Activated CD4-positive, alpha-beta T cell treated with anti-CD3 and anti-CD28 coated beads, Interleukin-2, Interleukin-4, amounts not matched to agents 100 ng/mL and 50 ng/mL, durations not matched to agents 16 hours and 8 hours (primary cell): ENCODE results near the gene IGSF6.
"Not testable (repeated sequence)": the region's sequence is repeated elsewhere in the genome, so short reads cannot be mapped to it uniquely, and the experiment has no call there.

ENCODE experiments used
- DNase-seq: peaks from one replicate; pipeline ENCODE4 v3.0.0-alpha.2; 2020; ENCODE audit warnings: low spot score

Gene IGSF6

GRCh38 chr16:21653571-21653970, 1.2 kb upstream of the IGSF6 start:
- no peak for DNase-seq

- DNase-seq, result no peak
These were observed 893 bp downstream of the IGSF6 start for GRCh38 chr16:21651515-21651914.

DNA sequence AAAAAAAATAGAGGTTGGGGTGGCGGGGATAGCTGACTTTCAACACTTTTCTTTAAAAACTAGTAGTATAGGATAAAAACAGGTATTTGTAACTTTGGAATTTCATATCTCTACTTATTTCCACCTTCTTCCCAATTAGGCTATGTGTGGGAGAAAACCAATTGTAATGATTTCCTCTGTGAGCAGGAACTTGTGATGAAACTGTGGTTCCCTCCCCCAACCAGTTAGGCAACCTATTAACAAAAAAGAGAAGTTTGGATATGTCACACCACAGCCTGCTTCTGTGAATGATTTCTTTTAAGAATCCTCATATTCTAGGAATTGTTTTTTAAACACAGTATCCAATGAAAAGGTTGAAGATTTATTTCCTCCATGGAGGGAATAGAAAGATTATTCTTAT, 1.9 kb downstream of the IGSF6 start:
- DNase-seq, result no peak

DNA sequence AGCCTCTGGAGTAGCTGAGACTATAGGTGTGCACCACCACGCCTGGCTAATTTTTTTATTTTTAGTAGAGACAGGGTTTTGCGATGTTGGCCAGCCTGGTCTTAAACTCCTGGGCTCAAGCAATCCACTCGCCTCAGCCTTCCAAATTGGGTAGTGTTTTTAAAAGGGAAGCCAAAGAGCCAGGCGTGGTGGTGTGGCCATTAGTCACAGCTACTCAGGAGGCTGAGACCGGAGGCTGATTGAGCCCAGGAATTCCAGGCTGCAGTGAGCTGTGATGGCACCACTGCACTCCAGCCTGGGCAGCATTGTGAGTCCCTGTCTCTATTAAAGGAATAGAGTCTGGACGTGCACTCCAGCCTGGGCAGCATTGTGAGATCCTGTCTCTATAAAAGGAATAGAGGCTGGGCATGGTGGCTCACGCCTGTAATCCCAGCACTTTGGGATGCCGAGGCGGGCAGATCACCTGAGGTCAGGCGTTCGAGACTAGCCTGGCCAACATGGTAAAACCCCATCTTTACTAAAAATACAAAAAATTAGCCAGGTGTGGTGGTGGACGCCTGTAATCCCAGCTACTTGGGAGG, 2.5 kb downstream of the IGSF6 start:
- DNase-seq, result not testable (repeated sequence)

- no peak for DNase-seq
These were observed 4.7 kb downstream of the IGSF6 start for GRCh38 chr16:21647562-21648164.

- DNase-seq, result peak; percentile 88
These were observed 5.5 kb downstream of the IGSF6 start for GRCh38 chr16:21646721-21647561.

DNA sequence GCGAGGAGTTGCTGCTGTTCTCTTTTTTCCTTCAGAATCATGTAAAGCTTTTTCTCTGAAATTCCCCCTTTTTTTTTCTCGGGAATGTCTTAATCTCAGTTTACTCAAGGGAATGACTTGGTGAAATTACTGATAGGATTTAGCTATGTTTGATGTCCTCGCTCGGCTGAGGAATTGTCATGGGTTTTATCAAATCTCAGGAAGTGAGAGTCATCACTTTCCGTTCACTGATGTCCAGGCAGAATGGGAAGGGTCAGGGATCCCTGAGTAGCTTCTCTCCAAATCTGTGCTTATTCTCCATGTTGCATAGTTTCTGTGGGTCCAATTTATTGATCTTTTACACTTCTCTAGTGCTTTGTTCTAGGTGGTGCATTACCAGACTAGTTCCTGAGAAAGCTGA, 6.3 kb downstream of the IGSF6 start:
- no peak for DNase-seq

DNA sequence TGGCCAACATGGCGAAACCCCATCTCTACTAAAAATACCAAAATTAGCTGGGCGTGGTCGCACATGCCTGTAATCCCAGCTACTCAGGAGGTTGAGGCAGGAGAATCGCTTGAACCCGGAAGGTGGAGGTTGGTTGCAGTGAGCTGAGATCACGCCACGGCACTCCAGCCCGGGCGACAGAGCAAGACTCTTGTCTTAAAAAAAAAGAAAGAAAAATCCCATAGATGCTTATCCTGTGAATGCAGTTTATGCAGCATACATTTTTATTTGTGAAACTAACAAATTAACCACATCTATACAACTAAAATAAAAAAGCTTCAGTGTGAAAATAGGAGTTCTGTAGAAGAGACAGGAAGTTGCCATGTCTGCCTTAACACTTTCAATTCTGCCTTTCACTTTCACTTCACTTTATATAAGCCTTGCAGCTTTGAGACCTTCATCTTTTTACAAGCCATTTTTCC, 7.1 kb downstream of the IGSF6 start:
- peak; percentile 70 for DNase-seq

GRCh38 chr16:21644674-21645073, 7.7 kb downstream of the IGSF6 start:
- no peak for DNase-seq

DNA sequence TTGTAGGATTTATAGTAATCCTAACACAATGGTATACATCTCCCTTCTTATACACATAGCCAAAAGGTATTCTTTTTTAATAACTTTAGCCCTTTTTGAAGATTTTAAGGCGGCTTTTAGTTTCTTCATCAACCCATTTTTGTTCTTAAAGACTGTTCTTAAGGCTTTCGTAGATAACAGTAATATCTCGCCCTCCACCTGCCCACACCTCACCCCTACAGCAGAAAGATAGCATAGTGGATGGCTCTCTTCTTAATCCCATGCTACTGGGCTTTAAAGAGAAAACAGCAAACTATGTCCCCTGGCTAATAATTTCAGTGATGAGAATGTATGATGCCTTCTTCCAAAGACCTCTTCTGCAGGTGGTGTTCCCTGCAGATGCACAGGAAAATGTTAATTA, 8.6 kb downstream of the IGSF6 start:
- DNase-seq, result no peak

DNA sequence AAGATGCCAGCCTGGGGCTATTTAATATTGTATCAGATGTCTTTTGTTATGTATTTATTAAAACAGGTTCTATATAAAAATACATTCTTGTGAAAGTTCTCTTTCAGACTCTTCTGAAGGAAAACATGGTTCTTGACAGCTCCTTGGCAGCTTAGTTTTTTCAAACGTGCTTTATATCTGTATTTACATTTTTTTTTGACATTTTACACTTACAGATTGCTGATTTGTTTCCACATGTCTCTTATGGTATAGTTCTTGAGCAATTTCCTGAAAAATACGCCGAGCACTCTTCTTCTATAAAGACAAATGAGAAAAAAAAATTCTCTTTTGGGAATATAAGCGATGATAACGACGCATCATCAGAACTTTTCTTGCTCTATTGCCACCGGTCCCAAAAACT, 9.5 kb downstream of the IGSF6 start:
- no peak for DNase-seq

DNA sequence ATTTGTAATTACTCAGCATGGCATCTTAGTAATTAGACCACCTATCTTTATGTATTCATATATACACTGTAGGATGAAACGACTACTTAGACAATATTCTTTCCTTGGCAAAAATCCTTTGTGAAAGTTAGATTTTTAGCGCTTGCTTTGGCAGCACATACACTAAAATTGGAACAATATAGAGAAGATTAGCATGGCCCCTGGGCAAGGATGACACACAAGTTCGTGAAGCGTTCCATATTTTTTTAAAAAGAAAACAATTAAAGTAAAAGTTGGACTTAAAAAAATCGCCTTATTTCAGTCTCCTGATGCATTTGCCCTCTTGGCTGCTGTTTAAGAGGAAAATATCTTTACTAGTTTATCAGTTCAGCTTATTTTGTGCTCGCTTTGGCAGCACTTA, 10.5 kb downstream of the IGSF6 start:
- no peak for DNase-seq

DNA sequence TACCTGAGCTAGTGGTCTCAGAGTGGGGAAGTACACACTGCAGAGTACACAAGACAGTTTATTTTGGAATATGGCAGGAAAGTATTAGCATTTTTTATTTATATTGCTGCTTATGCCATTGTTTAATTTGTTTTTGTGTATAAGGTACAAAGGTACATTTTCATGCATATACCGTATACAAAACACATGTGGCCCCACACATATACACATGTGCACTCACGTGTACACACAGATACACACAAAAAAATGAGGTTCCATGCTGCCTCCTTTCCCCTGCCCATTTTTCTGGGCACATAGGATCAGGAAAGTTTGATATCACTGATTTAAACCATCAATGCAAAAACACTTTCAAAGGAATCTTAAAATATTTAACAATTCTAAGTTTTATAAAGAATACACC, 12.9 kb downstream of the IGSF6 start:
- no peak for DNase-seq

DNA sequence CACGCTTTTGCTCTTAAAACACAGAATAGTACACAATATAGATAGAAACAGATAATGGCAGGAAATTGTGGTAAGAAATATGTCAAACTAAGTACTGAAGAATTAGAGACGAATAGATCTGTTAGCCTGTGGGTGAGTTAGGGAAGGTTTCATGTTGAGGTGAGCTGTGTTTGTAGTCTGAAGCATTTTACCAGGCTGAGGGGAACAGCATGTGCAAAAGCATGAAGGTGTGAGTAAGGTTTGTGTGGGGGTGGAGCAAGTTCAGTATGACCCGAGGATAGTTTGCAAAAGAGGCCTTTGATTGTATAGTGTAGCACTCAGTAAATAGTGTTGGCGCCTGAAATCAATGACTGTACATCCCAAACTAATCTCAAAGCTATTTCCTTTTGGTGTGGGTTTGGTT, 13.8 kb downstream of the IGSF6 start:
- peak; percentile 57 for DNase-seq

- DNase-seq, result no peak
These were observed 15.1 kb downstream of the IGSF6 start for GRCh38 chr16:21637032-21637968.

DNA sequence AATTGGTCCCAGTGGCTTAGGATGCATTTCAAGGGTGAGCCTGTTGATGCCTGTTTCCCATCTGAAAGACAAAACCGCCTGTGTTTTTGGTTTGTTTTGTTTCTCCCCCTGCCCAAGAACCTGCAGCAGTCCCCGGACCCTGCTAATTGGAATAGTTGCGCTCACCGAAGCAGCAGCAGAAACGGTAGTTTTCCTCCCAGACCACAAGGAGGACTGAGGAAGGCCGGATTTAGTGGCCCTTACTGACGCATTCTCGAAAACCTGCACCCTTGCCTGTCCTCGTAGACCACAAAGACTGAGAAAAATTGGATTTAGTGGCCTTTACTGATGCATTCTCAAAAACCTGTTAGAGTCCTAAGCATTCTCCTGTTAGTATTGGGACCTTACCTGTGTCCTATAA, 16.7 kb downstream of the IGSF6 start:
- DNase-seq, result not testable (repeated sequence)

DNA sequence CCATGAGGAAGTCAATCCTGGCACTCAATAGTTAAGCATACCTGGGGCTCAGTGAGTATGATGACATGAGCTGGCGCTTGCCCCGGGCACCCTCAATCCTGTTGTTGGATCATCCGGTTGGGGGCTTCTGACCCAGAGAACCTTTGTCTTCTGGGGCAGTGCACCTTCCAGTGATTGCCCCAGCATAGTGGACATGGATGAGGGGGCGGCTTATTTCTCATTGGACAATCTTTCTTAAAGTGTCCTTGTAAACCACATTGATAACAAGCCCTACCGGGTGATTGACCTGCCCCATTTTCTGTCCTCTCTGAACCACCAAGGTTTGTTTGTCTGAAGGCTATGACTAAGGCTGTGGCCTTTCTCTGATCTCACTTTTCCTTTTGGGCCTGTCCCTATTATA, 18.2 kb downstream of the IGSF6 start:
- DNase-seq, result no peak

GRCh38 chr16:21631951-21632575, 20.3 kb downstream of the IGSF6 start:
- DNase-seq, result not testable (repeated sequence)

DNA sequence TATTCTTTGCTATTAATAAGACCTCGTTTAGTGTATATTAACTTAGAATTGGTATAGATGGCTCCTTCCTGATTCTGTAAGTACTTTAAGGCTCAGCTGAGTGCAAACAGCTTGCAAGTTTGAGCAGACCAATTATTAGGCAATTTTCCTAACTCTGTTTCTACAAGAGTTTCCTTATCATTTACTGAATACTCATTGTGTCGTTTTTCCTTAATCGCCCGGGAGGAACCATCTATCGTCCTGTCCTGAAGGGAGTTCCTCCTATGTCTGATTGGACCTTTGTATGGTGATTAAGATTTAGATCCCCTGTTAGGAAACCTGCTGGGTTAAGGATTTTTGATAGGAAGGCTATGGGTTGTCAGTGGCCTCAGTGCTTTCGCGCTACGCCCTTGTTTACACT, 21.0 kb downstream of the IGSF6 start:
- DNase-seq, result not testable (repeated sequence)

- not testable (repeated sequence) for DNase-seq
These were observed 21.5 kb downstream of the IGSF6 start for GRCh38 chr16:21630866-21631265.
